ENCODE data around the gene NARS2.
"Not testable (repeated sequence)": the region's sequence is repeated elsewhere in the genome, so short reads cannot be mapped to it uniquely, and the experiment has no call there.

The NARS2 gene

GRCh38 chr11:78606667-78607066 lies 32.0 kb upstream of the NARS2 start:
- TF ChIP-seq Cebpa-rat (IDR thresholded peaks at IDR 0.05), result no peak
- Histone ChIP-seq H4K20me1 (no peaks in the 10 kb centered on the region), H3K27me3 (no peaks in the 10 kb centered on the region), H3K4me2 (no peak overlapping the region), H3K9me3 (replicated peaks in 1 of 11) (peaks cover 0 to 9% (median 0%) of the 10 kb centered on the region in 11 experiments; a peak in 2 of 22 replicates), H3K4me1 (no peaks in the 10 kb centered on the region), H3K4me3 (no peak overlapping the region), H3K36me3 (no peaks in the 10 kb centered on the region), H3K9ac (no peak overlapping the region), H3K27ac (no peak overlapping the region)

- H3K4me1 ChIP-seq, result no peaks in the 10 kb centered on the region
- H3K4me2 ChIP-seq, result no peak overlapping the region
- H3K36me3 ChIP-seq, result no peaks in the 10 kb centered on the region
- H3K4me3 ChIP-seq, result no peak overlapping the region
- TF ChIP-seq Cebpa-rat (IDR thresholded peaks at IDR 0.05), result no peak
- no peaks in the 10 kb centered on the region for H3K27me3 ChIP-seq
- H3K9me3 ChIP-seq (replicated peaks in 1 of 11), result peaks cover 0 to 9% (median 0%) of the 10 kb centered on the region in 11 experiments; a peak in 2 of 22 replicates
- H3K27ac ChIP-seq, result no peak overlapping the region
- H3K9ac ChIP-seq, result no peak overlapping the region
- no peaks in the 10 kb centered on the region for H4K20me1 ChIP-seq
These were observed 30.6 kb upstream of the NARS2 start for GRCh38 chr11:78605296-78605695.

- no peak overlapping the region for H3K27ac ChIP-seq
- no peak overlapping the region for H3K4me3 ChIP-seq
- H3K9me3 ChIP-seq (replicated peaks in 1 of 11), result peaks cover 0 to 9% (median 0%) of the 10 kb centered on the region in 11 experiments; a peak in 2 of 22 replicates
- H3K4me2 ChIP-seq, result no peak overlapping the region
- no peaks in the 10 kb centered on the region for H3K36me3 ChIP-seq
- H3K4me1 ChIP-seq, result no peaks in the 10 kb centered on the region
- H4K20me1 ChIP-seq, result no peaks in the 10 kb centered on the region
- TF ChIP-seq Cebpa-rat (IDR thresholded peaks at IDR 0.05), result no peak
- H3K9ac ChIP-seq, result no peak overlapping the region
- no peaks in the 10 kb centered on the region for H3K27me3 ChIP-seq
These were observed 29.1 kb upstream of the NARS2 start for GRCh38 chr11:78603792-78604191.

- not testable (repeated sequence) for H3K36me3 ChIP-seq; H3K4me1 ChIP-seq; H3K9ac ChIP-seq; H3K4me3 ChIP-seq; H3K27me3 ChIP-seq; H3K9me3 ChIP-seq (replicated peaks in 1 of 11); H4K20me1 ChIP-seq; H3K27ac ChIP-seq; H3K4me2 ChIP-seq
These were observed 28.1 kb upstream of the NARS2 start for GRCh38 chr11:78602771-78603170.

GRCh38 chr11:78601066-78601465 lies 26.4 kb upstream of the NARS2 start:
- not testable (repeated sequence) for H3K27me3 ChIP-seq; H3K9ac ChIP-seq; H3K9me3 ChIP-seq (replicated peaks in 1 of 11); H3K4me3 ChIP-seq; H3K4me1 ChIP-seq; H3K27ac ChIP-seq; H3K4me2 ChIP-seq; H4K20me1 ChIP-seq; H3K36me3 ChIP-seq

- not testable (repeated sequence) for H3K4me1 ChIP-seq; H3K27ac ChIP-seq; H3K9ac ChIP-seq; H3K4me3 ChIP-seq; H3K27me3 ChIP-seq; H3K9me3 ChIP-seq (replicated peaks in 1 of 11); H3K4me2 ChIP-seq; H4K20me1 ChIP-seq; H3K36me3 ChIP-seq
These were observed 22.9 kb upstream of the NARS2 start for GRCh38 chr11:78597579-78597978.

GRCh38 chr11:78595436-78596130 lies 20.9 kb upstream of the NARS2 start:
- H3K27ac ChIP-seq, result no peak overlapping the region
- no peaks in the 10 kb centered on the region for H3K27me3 ChIP-seq
- H3K9me3 ChIP-seq (replicated peaks in 1 of 11), result 0 out of 22 replicates have a peak, but pooled peaks cover 0 to 3% (median 0%) of the 10 kb centered on the region in 11 experiments
- no peaks in the 10 kb centered on the region for H3K4me1 ChIP-seq
- H4K20me1 ChIP-seq, result no peaks in the 10 kb centered on the region
- TF ChIP-seq Cebpa-rat (IDR thresholded peaks at IDR 0.05), result no peak
- H3K4me3 ChIP-seq, result no peak overlapping the region
- H3K4me2 ChIP-seq, result no peak overlapping the region
- H3K36me3 ChIP-seq, result no peaks in the 10 kb centered on the region
- H3K9ac ChIP-seq, result no peak overlapping the region

- Histone ChIP-seq H3K4me2 (no peak overlapping the region), H3K9me3 (replicated peaks in 1 of 11) (0 out of 22 replicates have a peak, but pooled peaks cover 0 to 3% (median 0%) of the 10 kb centered on the region in 11 experiments), H3K9ac (no peak overlapping the region), H3K36me3 (no peaks in the 10 kb centered on the region), H3K27ac (no peak overlapping the region), H3K4me3 (no peak overlapping the region), H3K4me1 (no peaks in the 10 kb centered on the region), H3K27me3 (no peaks in the 10 kb centered on the region), H4K20me1 (no peaks in the 10 kb centered on the region)
- TF ChIP-seq Cebpa-rat (IDR thresholded peaks at IDR 0.05), result no peak
These were observed 20.1 kb upstream of the NARS2 start for GRCh38 chr11:78594814-78595213.

GRCh38 chr11:78588517-78588916 lies 13.9 kb upstream of the NARS2 start:
- Histone ChIP-seq H3K4me2 (no peak overlapping the region), H4K20me1 (no peaks in the 10 kb centered on the region), H3K4me3 (no peak overlapping the region), H3K27ac (no peak overlapping the region), H3K36me3 (peaks cover 0 to 3% (median 0%) of the 10 kb centered on the region in 11 experiments; a peak in 1 of 22 replicates), H3K27me3 (no peaks in the 10 kb centered on the region), H3K4me1 (no peaks in the 10 kb centered on the region), H3K9ac (no peak overlapping the region), H3K9me3 (replicated peaks in 1 of 11) (peaks cover 15 to 24% (median 20%) of the 10 kb centered on the region in 11 experiments)
- TF ChIP-seq Cebpa-rat (IDR thresholded peaks at IDR 0.05), result no peak

- no peak overlapping the region for H3K4me3 ChIP-seq
- no peak overlapping the region for H3K4me2 ChIP-seq
- no peaks in the 10 kb centered on the region for H3K4me1 ChIP-seq
- peaks cover 25 to 35% (median 31%) of the 10 kb centered on the region in 11 experiments for H3K9me3 ChIP-seq (replicated peaks in 1 of 11)
- no peaks in the 10 kb centered on the region for H3K27me3 ChIP-seq
- H3K36me3 ChIP-seq, result peaks cover 0 to 3% (median 0%) of the 10 kb centered on the region in 11 experiments; a peak in 1 of 22 replicates
- H3K27ac ChIP-seq, result no peak overlapping the region
- TF ChIP-seq Cebpa-rat (IDR thresholded peaks at IDR 0.05), result no peak
- H3K9ac ChIP-seq, result no peak overlapping the region
- H4K20me1 ChIP-seq, result no peaks in the 10 kb centered on the region
These were observed 12.8 kb upstream of the NARS2 start for GRCh38 chr11:78587446-78587845.

All from BLaER1 treated with 17β-estradiol and CSF1 and Interleukin-3, amounts not matched to agents 10 nM and 100 nM (cell line).